ENCODE measurements around the gene AJAP1. TPM values are rescaled to one million over a fixed set of nuclear protein-coding genes. Genes with fewer than 3 reads are reported as not detected.

AJAP1 gene
- polyA plus RNA-seq, 1 donor from 2014 or later, result 7.9 TPM

GRCh38 chr1:4772294-4773010 is 118.0 kb downstream of the AJAP1 start:
- no peak overlapping the region for H3K4me3 ChIP-seq (ENCODE audit: low read length)
- H3F3A ChIP-seq (ENCODE audit: insufficient read depth, low read length, poor library complexity, severe bottlenecking), result no peaks in the 10 kb centered on the region
- no peak overlapping the region for H3K27ac ChIP-seq (ENCODE audit: low read length)
- H3K36me3 ChIP-seq (ENCODE audit: insufficient read depth, low read length), result no peaks in the 10 kb centered on the region
- no peaks in the 10 kb centered on the region for H3K79me2 ChIP-seq (replicated peaks; ENCODE audit: insufficient read depth, low read length)
- no peaks in the 10 kb centered on the region for H3K9me3 ChIP-seq (ENCODE audit: low read length)
- no peak overlapping the region for H3K9ac ChIP-seq (ENCODE audit: low read length)
- no peaks in the 10 kb centered on the region for H3K27me3 ChIP-seq (ENCODE audit: insufficient read depth, low read depth, low read length)
- H3K4me2 ChIP-seq (ENCODE audit: low read length), result no peak overlapping the region
- no peaks in the 10 kb centered on the region for H4K20me1 ChIP-seq (ENCODE audit: insufficient read depth)
- H2AFZ ChIP-seq (ENCODE audit: low read depth, low read length), result no peak overlapping the region
- TF ChIP-seq, protein P1, sequence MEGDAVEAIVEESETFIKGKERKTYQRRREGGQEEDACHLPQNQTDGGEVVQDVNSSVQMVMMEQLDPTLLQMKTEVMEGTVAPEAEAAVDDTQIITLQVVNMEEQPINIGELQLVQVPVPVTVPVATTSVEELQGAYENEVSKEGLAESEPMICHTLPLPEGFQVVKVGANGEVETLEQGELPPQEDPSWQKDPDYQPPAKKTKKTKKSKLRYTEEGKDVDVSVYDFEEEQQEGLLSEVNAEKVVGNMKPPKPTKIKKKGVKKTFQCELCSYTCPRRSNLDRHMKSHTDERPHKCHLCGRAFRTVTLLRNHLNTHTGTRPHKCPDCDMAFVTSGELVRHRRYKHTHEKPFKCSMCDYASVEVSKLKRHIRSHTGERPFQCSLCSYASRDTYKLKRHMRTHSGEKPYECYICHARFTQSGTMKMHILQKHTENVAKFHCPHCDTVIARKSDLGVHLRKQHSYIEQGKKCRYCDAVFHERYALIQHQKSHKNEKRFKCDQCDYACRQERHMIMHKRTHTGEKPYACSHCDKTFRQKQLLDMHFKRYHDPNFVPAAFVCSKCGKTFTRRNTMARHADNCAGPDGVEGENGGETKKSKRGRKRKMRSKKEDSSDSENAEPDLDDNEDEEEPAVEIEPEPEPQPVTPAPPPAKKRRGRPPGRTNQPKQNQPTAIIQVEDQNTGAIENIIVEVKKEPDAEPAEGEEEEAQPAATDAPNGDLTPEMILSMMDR (IDR thresholded peaks at IDR 0.05; ENCODE audit: poor library complexity, severe bottlenecking), result no peak
- TF ChIP-seq TAF1 (IDR thresholded peaks at IDR 0.05; ENCODE audit: low read depth) (no peak), POLR2AphosphoS5 (IDR thresholded peaks at IDR 0.05) (no peak), SMC3 (conservative IDR thresholded peaks at IDR 0.05; ENCODE audit: poor library complexity) (no peak), EP300 (conservative IDR thresholded peaks at IDR 0.05; ENCODE audit: poor library complexity, severe bottlenecking) (no peak), EZH2 (IDR thresholded peaks at IDR 0.05; ENCODE audit: borderline replicate concordance, insufficient read depth, low read length, poor library complexity, severe bottlenecking) (no peak), MXI1 (conservative IDR thresholded peaks at IDR 0.05; ENCODE audit: poor library complexity, severe bottlenecking) (no peak), REST (IDR thresholded peaks at IDR 0.05; ENCODE audit: borderline replicate concordance) (no peak), RAD21 (conservative IDR thresholded peaks at IDR 0.05) (no peak)
- H3K9me2 ChIP-seq (ENCODE audit: insufficient read depth, low read length), result no peaks in the 10 kb centered on the region

DNA sequence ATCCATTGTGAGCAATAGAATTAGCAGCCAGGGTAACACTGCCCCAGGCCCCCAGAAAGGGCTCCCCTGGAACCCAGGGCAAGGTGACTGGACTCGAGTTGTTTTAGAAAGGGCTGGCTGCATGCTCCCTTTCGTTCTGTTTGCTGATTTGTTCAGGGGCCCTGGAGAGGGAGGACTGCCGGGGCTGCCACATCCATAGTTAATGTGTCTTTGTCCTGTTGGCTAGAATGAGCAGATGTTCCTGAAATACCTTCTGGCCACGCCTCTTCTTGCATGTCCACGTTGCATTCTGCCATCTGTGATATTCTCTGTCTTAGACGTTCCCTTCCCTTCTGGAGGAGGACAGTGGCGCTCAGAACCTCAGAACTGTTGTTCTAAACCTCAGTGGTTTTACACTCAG is 118.8 kb downstream of the AJAP1 start:
- no peaks in the 10 kb centered on the region for H3F3A ChIP-seq (ENCODE audit: insufficient read depth, low read length, poor library complexity, severe bottlenecking)
- H4K20me1 ChIP-seq (ENCODE audit: insufficient read depth), result no peaks in the 10 kb centered on the region
- no peak overlapping the region for H3K27ac ChIP-seq (ENCODE audit: low read length)
- H3K27me3 ChIP-seq (ENCODE audit: insufficient read depth, low read depth, low read length), result no peaks in the 10 kb centered on the region
- no peak overlapping the region for H3K9ac ChIP-seq (ENCODE audit: low read length)
- no peaks in the 10 kb centered on the region for H3K36me3 ChIP-seq (ENCODE audit: insufficient read depth, low read length)
- H2AFZ ChIP-seq (ENCODE audit: low read depth, low read length), result no peak overlapping the region
- no peaks in the 10 kb centered on the region for H3K9me2 ChIP-seq (ENCODE audit: insufficient read depth, low read length)
- H3K4me3 ChIP-seq (ENCODE audit: low read length), result no peak overlapping the region
- no peak overlapping the region for H3K4me2 ChIP-seq (ENCODE audit: low read length)
- no peaks in the 10 kb centered on the region for H3K79me2 ChIP-seq (replicated peaks; ENCODE audit: insufficient read depth, low read length)
- TF ChIP-seq EP300 (conservative IDR thresholded peaks at IDR 0.05; ENCODE audit: poor library complexity, severe bottlenecking) (no peak), POLR2AphosphoS5 (IDR thresholded peaks at IDR 0.05) (no peak), SMC3 (conservative IDR thresholded peaks at IDR 0.05; ENCODE audit: poor library complexity) (no peak), EZH2 (IDR thresholded peaks at IDR 0.05; ENCODE audit: borderline replicate concordance, insufficient read depth, low read length, poor library complexity, severe bottlenecking) (no peak), REST (IDR thresholded peaks at IDR 0.05; ENCODE audit: borderline replicate concordance) (no peak), MXI1 (conservative IDR thresholded peaks at IDR 0.05; ENCODE audit: poor library complexity, severe bottlenecking) (no peak), TAF1 (IDR thresholded peaks at IDR 0.05; ENCODE audit: low read depth) (no peak), RAD21 (conservative IDR thresholded peaks at IDR 0.05) (no peak)
- TF ChIP-seq, protein P1 (IDR thresholded peaks at IDR 0.05; ENCODE audit: poor library complexity, severe bottlenecking), result no peak
- H3K9me3 ChIP-seq (ENCODE audit: low read length), result no peaks in the 10 kb centered on the region

All from neural cell (in vitro differentiated cells).